Retina (tissue), 1 donor: ENCODE measurements around the gene SPART.
"Not testable (repeated sequence)": the region's sequence is repeated elsewhere in the genome, so short reads cannot be mapped to it uniquely, and the experiment has no call there.

Source experiments
- DNase-seq: peaks from one replicate; pipeline ENCODE4 v3.0.0-alpha.2; 2016

SPART gene

GRCh38 chr13:36352350-36352749 lies 6.2 kb upstream of the SPART start:
- DNase-seq = no peak

GRCh38 chr13:36347531-36348210 lies 1.5 kb upstream of the SPART start:
- no peak for DNase-seq

- peak; percentile 82 for DNase-seq
These were observed 564 bp downstream of the SPART start for GRCh38 chr13:36345438-36346221.

- no peak for DNase-seq
These were observed 1.2 kb downstream of the SPART start for GRCh38 chr13:36344886-36345437.

- no peak for DNase-seq
These were observed 2.0 kb downstream of the SPART start for GRCh38 chr13:36344173-36344572.

- no peak for DNase-seq
These were observed 2.4 kb downstream of the SPART start for GRCh38 chr13:36343766-36344165.

GRCh38 chr13:36342715-36343114 lies 3.5 kb downstream of the SPART start:
- DNase-seq = no peak

GRCh38 chr13:36341718-36342117 lies 4.5 kb downstream of the SPART start:
- no peak for DNase-seq

GRCh38 chr13:36339600-36340155 lies 6.5 kb downstream of the SPART start:
- DNase-seq = no peak

GRCh38 chr13:36337938-36338641 lies 8.1 kb downstream of the SPART start:
- DNase-seq = no peak

- DNase-seq = no peak
These were observed 13.2 kb downstream of the SPART start for GRCh38 chr13:36332986-36333385.

GRCh38 chr13:36332255-36332654 lies 13.9 kb downstream of the SPART start:
- DNase-seq = not testable (repeated sequence)

- DNase-seq = no peak
These were observed 14.9 kb downstream of the SPART start for GRCh38 chr13:36331280-36331679.

GRCh38 chr13:36329361-36329760 lies 16.8 kb downstream of the SPART start:
- no peak for DNase-seq

GRCh38 chr13:36328821-36329220 lies 17.4 kb downstream of the SPART start:
- DNase-seq = no peak

GRCh38 chr13:36325912-36326311 lies 20.3 kb downstream of the SPART start:
- no peak for DNase-seq

GRCh38 chr13:36324881-36325280 lies 21.3 kb downstream of the SPART start:
- DNase-seq = not testable (repeated sequence)

- DNase-seq = no peak
These were observed 22.1 kb downstream of the SPART start for GRCh38 chr13:36323951-36324566.

- DNase-seq = no peak
These were observed 22.8 kb downstream of the SPART start for GRCh38 chr13:36323408-36323807.

- not testable (repeated sequence) for DNase-seq
These were observed 26.4 kb downstream of the SPART start for GRCh38 chr13:36319793-36320192.

- DNase-seq = no peak
These were observed 32.9 kb downstream of the SPART start for GRCh38 chr13:36313047-36313969.
